ENCODE measurements around the gene ARTN.

Gene ARTN

GRCh38 chr1:43973981-43974442 is 40.4 kb downstream of the ARTN start:
- no peak for DNase-seq

- peak; percentile 85 to 94 for DNase-seq
Measured at GRCh38 chr1:43974443-43975248, 41.0 kb downstream of the ARTN start, which contains the start of gene ATP6V0B. TSS of gene ATP6V0B (plus strand) at chr1:43974960. CDS start at chr1:43975041, 81 bp downstream.

- no peak for DNase-seq
Measured at GRCh38 chr1:43975249-43975961, 41.8 kb downstream of the ARTN start.

GRCh38 chr1:43976045-43976444 is 42.4 kb downstream of the ARTN start:
- DNase-seq: no peak

- no peak for DNase-seq
Measured at GRCh38 chr1:43976890-43977289, 43.3 kb downstream of the ARTN start.

GRCh38 chr1:43977376-43978263 is 44.0 kb downstream of the ARTN start:
- DNase-seq: no peak

- no peak for DNase-seq
Measured at GRCh38 chr1:43978264-43978550, 44.6 kb downstream of the ARTN start.

- DNase-seq: peak in 1 of 2 experiments; percentile 39
Measured at GRCh38 chr1:43978551-43979260, 45.1 kb downstream of the ARTN start, which contains the start of gene B4GALT2. TSS of gene B4GALT2 (plus strand) at chr1:43979210. CDS start at chr1:43981161, 1,951 bp downstream.

GRCh38 chr1:43979261-43979527 is 45.6 kb downstream of the ARTN start:
- no peak for DNase-seq

GRCh38 chr1:43979528-43980254 is 46.1 kb downstream of the ARTN start:
- DNase-seq: no peak

- no peak for DNase-seq
Measured at GRCh38 chr1:43980255-43981134, 46.9 kb downstream of the ARTN start.

GRCh38 chr1:43981135-43981491 is 47.5 kb downstream of the ARTN start:
- DNase-seq: peak in 1 of 2 experiments; percentile 11

- DNase-seq: no peak
Measured at GRCh38 chr1:43981636-43982035, 48.0 kb downstream of the ARTN start.

GRCh38 chr1:43982241-43982640 is 48.6 kb downstream of the ARTN start:
- DNase-seq: no peak

GRCh38 chr1:43982808-43983207 is 49.2 kb downstream of the ARTN start:
- DNase-seq: no peak

- DNase-seq: no peak
Measured at GRCh38 chr1:43983253-43983899, 49.8 kb downstream of the ARTN start.

GRCh38 chr1:43984855-43985254 is 51.3 kb downstream of the ARTN start:
- DNase-seq: no peak

- no peak for DNase-seq
Measured at GRCh38 chr1:43985984-43986595, 52.5 kb downstream of the ARTN start.

- no peak for DNase-seq
Measured at GRCh38 chr1:43986712-43987111, 53.1 kb downstream of the ARTN start.
